ENCODE measurements around the gene TMEM108. TPM values are rescaled to one million over a fixed set of nuclear protein-coding genes. Genes with fewer than 3 reads are reported as not detected.

Gene TMEM108
- total RNA-seq, 5 donors from 2014 or later (not counting 1 experiment from before 2014, with no cell fraction given) = 0.96 TPM; not detected in 4

- H3K4me1 Mint-ChIP-seq = no peaks in the 10 kb centered on the region
- no CpG with 5 or more reads among the region's 1 CpG for WGBS (ENCODE audit: insufficient coverage)
- POLR2A ChIA-PET = no interaction called here
- no peaks in the 10 kb centered on the region for H3K9me3 ChIP-seq
- H3K36me3 Mint-ChIP-seq = no peaks in the 10 kb centered on the region
- no peak overlapping the region for H3K4me3 ChIP-seq (ENCODE audit: control insufficient read depth in 1 of 2, extremely low read depth in 1 of 2, low read length in 1 of 2)
- DNase-seq (no peak), ATAC-seq (replicated peaks in 1 of 4) (no peak)
- H3K9me3 Mint-ChIP-seq = no peaks in the 10 kb centered on the region
- H3K27ac ChIP-seq (ENCODE audit: low read length) = no peak overlapping the region
- H3K27me3 ChIP-seq (replicated peaks in 1 of 2; ENCODE audit: control insufficient read depth in 2 of 2, extremely low read depth in 1 of 2, insufficient read depth in 2 of 2, low read length in 1 of 2) = no peaks in the 10 kb centered on the region
- no peaks in the 10 kb centered on the region for H3K4me1 ChIP-seq (ENCODE audit: control insufficient read depth in 1 of 2, extremely low read depth in 1 of 2, insufficient read depth in 2 of 2, low read length in 2 of 2)
- CTCF ChIA-PET = no interaction called here
- no peak overlapping the region for H3K27ac Mint-ChIP-seq
- no peaks in the 10 kb centered on the region for H3K36me3 ChIP-seq (ENCODE audit: control insufficient read depth in 2 of 2, extremely low read depth in 1 of 2, insufficient read depth in 1 of 2, low read length in 1 of 2)
- no peak overlapping the region for H3K4me3 Mint-ChIP-seq
- H3K27me3 Mint-ChIP-seq = peaks cover 5 to 8% of the 10 kb centered on the region in 2 donors
Measured at GRCh38 chr3:133254716-133255115, 216.5 kb downstream of the TMEM108 start.

GRCh38 chr3:133256787-133257483, 218.7 kb downstream of the TMEM108 start:
- Histone ChIP-seq H3K4me3 (ENCODE audit: control insufficient read depth in 1 of 2, extremely low read depth in 1 of 2, low read length in 1 of 2) (no peak overlapping the region), H3K27me3 (replicated peaks in 1 of 2; ENCODE audit: control insufficient read depth in 2 of 2, extremely low read depth in 1 of 2, insufficient read depth in 2 of 2, low read length in 1 of 2) (no peaks in the 10 kb centered on the region), H3K27ac (ENCODE audit: low read length) (no peak overlapping the region), H3K36me3 (ENCODE audit: control insufficient read depth in 2 of 2, extremely low read depth in 1 of 2, insufficient read depth in 1 of 2, low read length in 1 of 2) (no peaks in the 10 kb centered on the region), H3K4me1 (ENCODE audit: control insufficient read depth in 1 of 2, extremely low read depth in 1 of 2, insufficient read depth in 2 of 2, low read length in 2 of 2) (no peaks in the 10 kb centered on the region), H3K9me3 (no peaks in the 10 kb centered on the region)
- peaks cover 5 to 8% of the 10 kb centered on the region in 2 donors for H3K27me3 Mint-ChIP-seq
- H3K4me1 Mint-ChIP-seq = no peaks in the 10 kb centered on the region
- no peaks in the 10 kb centered on the region for H3K9me3 Mint-ChIP-seq
- WGBS (ENCODE audit: insufficient coverage) = 86% methylated on average over 1 of the region's 4 CpGs
- ChIA-PET CTCF (no interaction called here), POLR2A (no interaction called here)
- H3K36me3 Mint-ChIP-seq = no peaks in the 10 kb centered on the region
- ATAC-seq (replicated peaks in 1 of 4) (no peak), DNase-seq (no peak)
- no peak overlapping the region for H3K4me3 Mint-ChIP-seq
- H3K27ac Mint-ChIP-seq = no peak overlapping the region

GRCh38 chr3:133258358-133258757, 220.2 kb downstream of the TMEM108 start:
- H3K36me3 Mint-ChIP-seq = no peaks in the 10 kb centered on the region
- Histone ChIP-seq H3K4me3 (ENCODE audit: control insufficient read depth in 1 of 2, extremely low read depth in 1 of 2, low read length in 1 of 2) (no peak overlapping the region), H3K4me1 (ENCODE audit: control insufficient read depth in 1 of 2, extremely low read depth in 1 of 2, insufficient read depth in 2 of 2, low read length in 2 of 2) (no peaks in the 10 kb centered on the region), H3K36me3 (ENCODE audit: control insufficient read depth in 2 of 2, extremely low read depth in 1 of 2, insufficient read depth in 1 of 2, low read length in 1 of 2) (no peaks in the 10 kb centered on the region), H3K9me3 (no peaks in the 10 kb centered on the region), H3K27ac (ENCODE audit: low read length) (no peak overlapping the region), H3K27me3 (replicated peaks in 1 of 2; ENCODE audit: control insufficient read depth in 2 of 2, extremely low read depth in 1 of 2, insufficient read depth in 2 of 2, low read length in 1 of 2) (no peaks in the 10 kb centered on the region)
- DNase-seq (no peak), ATAC-seq (replicated peaks in 1 of 4) (no peak)
- ChIA-PET CTCF (no interaction called here), POLR2A (no interaction called here)
- H3K9me3 Mint-ChIP-seq = no peaks in the 10 kb centered on the region
- peaks cover 6 to 8% of the 10 kb centered on the region in 2 donors for H3K27me3 Mint-ChIP-seq
- no peaks in the 10 kb centered on the region for H3K4me1 Mint-ChIP-seq
- no peak overlapping the region for H3K4me3 Mint-ChIP-seq
- no peak overlapping the region for H3K27ac Mint-ChIP-seq
- 40% methylated on average over 1 of the region's 1 CpG for WGBS (ENCODE audit: insufficient coverage)

- DNase-seq (no peak), ATAC-seq (replicated peaks in 1 of 4) (no peak)
- H3K36me3 Mint-ChIP-seq = no peaks in the 10 kb centered on the region
- ChIA-PET POLR2A (no interaction called here), CTCF (interaction anchor here in 1 of 2 donors (0.7 kb wide), 1 partner anchor 11 kb away, joined by 5 read pairs; no protein-coding TSS in a partner anchor)
- Histone ChIP-seq H3K4me1 (ENCODE audit: control insufficient read depth in 1 of 2, extremely low read depth in 1 of 2, insufficient read depth in 2 of 2, low read length in 2 of 2) (no peaks in the 10 kb centered on the region), H3K36me3 (ENCODE audit: control insufficient read depth in 2 of 2, extremely low read depth in 1 of 2, insufficient read depth in 1 of 2, low read length in 1 of 2) (no peaks in the 10 kb centered on the region), H3K9me3 (no peaks in the 10 kb centered on the region), H3K4me3 (ENCODE audit: control insufficient read depth in 1 of 2, extremely low read depth in 1 of 2, low read length in 1 of 2) (no peak overlapping the region), H3K27me3 (replicated peaks in 1 of 2; ENCODE audit: control insufficient read depth in 2 of 2, extremely low read depth in 1 of 2, insufficient read depth in 2 of 2, low read length in 1 of 2) (no peaks in the 10 kb centered on the region), H3K27ac (ENCODE audit: low read length) (no peak overlapping the region)
- H3K27ac Mint-ChIP-seq = no peak overlapping the region
- H3K4me3 Mint-ChIP-seq = no peak overlapping the region
- WGBS (ENCODE audit: insufficient coverage) = 73% methylated on average over 3 of the region's 4 CpGs
- H3K9me3 Mint-ChIP-seq = no peaks in the 10 kb centered on the region
- peaks cover 8 to 15% of the 10 kb centered on the region in 2 donors for H3K27me3 Mint-ChIP-seq
- H3K4me1 Mint-ChIP-seq = no peaks in the 10 kb centered on the region
Measured at GRCh38 chr3:133259767-133260166, 221.6 kb downstream of the TMEM108 start.

GRCh38 chr3:133262333-133262732, 224.1 kb downstream of the TMEM108 start:
- ChIA-PET POLR2A (no interaction called here), CTCF (no interaction called here)
- no CpG with 5 or more reads among the region's 2 CpGs for WGBS (ENCODE audit: insufficient coverage)

GRCh38 chr3:133264920-133265319, 226.7 kb downstream of the TMEM108 start:
- no peak overlapping the region for H3K27ac ChIP-seq (ENCODE audit: low read length)
- WGBS (ENCODE audit: insufficient coverage) = no CpG with 5 or more reads among the region's 3 CpGs
- no peaks in the 10 kb centered on the region for H3K27me3 ChIP-seq (replicated peaks in 1 of 2; ENCODE audit: control insufficient read depth in 2 of 2, extremely low read depth in 1 of 2, insufficient read depth in 2 of 2, low read length in 1 of 2)
- peaks cover 0 to 18% of the 10 kb centered on the region in 2 donors for H3K27me3 Mint-ChIP-seq
- no peaks in the 10 kb centered on the region for H3K9me3 ChIP-seq
- H3K27ac Mint-ChIP-seq = no peak overlapping the region
- H3K4me3 Mint-ChIP-seq = no peak overlapping the region
- H3K36me3 Mint-ChIP-seq = no peaks in the 10 kb centered on the region
- H3K4me1 ChIP-seq (ENCODE audit: control insufficient read depth in 1 of 2, extremely low read depth in 1 of 2, insufficient read depth in 2 of 2, low read length in 2 of 2) = no peaks in the 10 kb centered on the region
- POLR2A ChIA-PET = no interaction called here
- no peaks in the 10 kb centered on the region for H3K4me1 Mint-ChIP-seq
- H3K36me3 ChIP-seq (ENCODE audit: control insufficient read depth in 2 of 2, extremely low read depth in 1 of 2, insufficient read depth in 1 of 2, low read length in 1 of 2) = no peaks in the 10 kb centered on the region
- ATAC-seq (replicated peaks in 1 of 4) (no peak), DNase-seq (no peak)
- H3K4me3 ChIP-seq (ENCODE audit: control insufficient read depth in 1 of 2, extremely low read depth in 1 of 2, low read length in 1 of 2) = no peak overlapping the region
- H3K9me3 Mint-ChIP-seq = no peaks in the 10 kb centered on the region
- CTCF ChIA-PET = no interaction called here

More at GRCh38 chr3:133262333-133262732, 224.1 kb downstream of the TMEM108 start:
- DNase-seq (no peak), ATAC-seq (replicated peaks in 1 of 4) (no peak)
- no peak overlapping the region for H3K27ac Mint-ChIP-seq
- H3K27me3 Mint-ChIP-seq = peaks cover 2 to 18% of the 10 kb centered on the region in 2 donors
- no peaks in the 10 kb centered on the region for H3K36me3 Mint-ChIP-seq
- no peaks in the 10 kb centered on the region for H3K4me1 Mint-ChIP-seq
- Histone ChIP-seq H3K27me3 (replicated peaks in 1 of 2; ENCODE audit: control insufficient read depth in 2 of 2, extremely low read depth in 1 of 2, insufficient read depth in 2 of 2, low read length in 1 of 2) (no peaks in the 10 kb centered on the region), H3K9me3 (no peaks in the 10 kb centered on the region), H3K4me3 (ENCODE audit: control insufficient read depth in 1 of 2, extremely low read depth in 1 of 2, low read length in 1 of 2) (no peak overlapping the region), H3K4me1 (ENCODE audit: control insufficient read depth in 1 of 2, extremely low read depth in 1 of 2, insufficient read depth in 2 of 2, low read length in 2 of 2) (no peaks in the 10 kb centered on the region), H3K27ac (ENCODE audit: low read length) (no peak overlapping the region), H3K36me3 (ENCODE audit: control insufficient read depth in 2 of 2, extremely low read depth in 1 of 2, insufficient read depth in 1 of 2, low read length in 1 of 2) (no peaks in the 10 kb centered on the region)
- H3K9me3 Mint-ChIP-seq = no peaks in the 10 kb centered on the region
- no peak overlapping the region for H3K4me3 Mint-ChIP-seq

- no peak overlapping the region for H3K4me3 ChIP-seq (ENCODE audit: control insufficient read depth in 1 of 2, extremely low read depth in 1 of 2, low read length in 1 of 2)
- Mint-ChIP-seq H3K27me3 (peaks cover 4 to 16% of the 10 kb centered on the region in 2 donors), H3K9me3 (no peaks in the 10 kb centered on the region), H3K36me3 (no peaks in the 10 kb centered on the region), H3K4me1 (no peaks in the 10 kb centered on the region), H3K4me3 (no peak overlapping the region), H3K27ac (no peak overlapping the region)
- H3K27me3 ChIP-seq (replicated peaks in 1 of 2; ENCODE audit: control insufficient read depth in 2 of 2, extremely low read depth in 1 of 2, insufficient read depth in 2 of 2, low read length in 1 of 2) = no peaks in the 10 kb centered on the region
- ChIA-PET POLR2A (no interaction called here), CTCF (no interaction called here)
- no peak for ATAC-seq (replicated peaks in 1 of 4)
- no peaks in the 10 kb centered on the region for H3K9me3 ChIP-seq
- no peaks in the 10 kb centered on the region for H3K4me1 ChIP-seq (ENCODE audit: control insufficient read depth in 1 of 2, extremely low read depth in 1 of 2, insufficient read depth in 2 of 2, low read length in 2 of 2)
- DNase-seq = no peak
- no peaks in the 10 kb centered on the region for H3K36me3 ChIP-seq (ENCODE audit: control insufficient read depth in 2 of 2, extremely low read depth in 1 of 2, insufficient read depth in 1 of 2, low read length in 1 of 2)
- no peak overlapping the region for H3K27ac ChIP-seq (ENCODE audit: low read length)
- no CpG with 5 or more reads among the region's 1 CpG for WGBS (ENCODE audit: insufficient coverage)
Measured at GRCh38 chr3:133268726-133269134, 230.5 kb downstream of the TMEM108 start.
